ENCODE results near the gene PPP1R3D. TPM values are rescaled to one million over a fixed set of nuclear protein-coding genes. Genes with fewer than 3 reads are reported as not detected.

Gene PPP1R3D
- total and polyA plus RNA-seq, 9 of the 15 experiments (the other 6 are each of a cell fraction or from before 2014, with no cell fraction given): 0.35 to 3.3 (median 1.8) TPM

DNA sequence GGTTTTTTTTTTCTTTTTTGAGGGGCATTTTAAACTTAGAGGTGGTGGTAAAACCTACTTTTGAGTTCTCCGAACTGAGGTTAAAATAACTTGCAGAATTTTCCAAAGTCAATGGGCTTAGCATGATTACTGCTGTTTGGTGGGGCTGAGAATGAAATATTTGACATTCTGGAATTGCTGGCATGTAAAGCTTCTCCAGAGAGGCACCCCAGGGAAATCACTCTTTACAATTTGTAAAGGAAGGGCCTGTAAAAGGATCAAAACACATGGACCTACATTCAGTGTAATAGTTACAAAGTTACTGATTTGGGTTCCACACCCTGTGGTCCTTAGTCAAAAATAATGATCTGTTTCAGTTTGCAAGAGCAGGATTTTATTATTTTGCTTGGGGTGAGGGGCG, 5.6 kb upstream of the PPP1R3D start:
- Histone ChIP-seq H3K9me1 (ENCODE audit: control insufficient read depth, insufficient read depth, low read length) (no peaks in the 10 kb centered on the region), H3K9me3 (replicated peaks; ENCODE audit: control insufficient read depth, insufficient read depth, low read depth, low read length) (no peaks in the 10 kb centered on the region), H3K27ac (ENCODE audit: extremely low read depth, low read depth, low read length) (no peak overlapping the region), H3K4me1 (replicated peaks in 1 of 2; ENCODE audit: control insufficient read depth in 2 of 2, insufficient read depth in 2 of 2, low read length in 2 of 2) (peaks cover 0 to 18% of the 10 kb centered on the region in 2 experiments; a peak in 2 of 5 replicates), H2AFZ (ENCODE audit: low read depth, low read length) (no peak overlapping the region), H3K4me3 (no peak overlapping the region), H3K9ac (ENCODE audit: insufficient read depth in 1 of 2, low read depth in 2 of 2, low read length in 2 of 2) (no peak overlapping the region), H3K4me2 (ENCODE audit: insufficient read depth, low read length) (no peak overlapping the region), H4K20me1 (replicated peaks; ENCODE audit: control insufficient read depth, insufficient read depth, low read length) (no peaks in the 10 kb centered on the region), H3K36me3 (ENCODE audit: control insufficient read depth, insufficient read depth, low read length) (peaks cover 30% of the 10 kb centered on the region; the same call in 1 of the 3 replicates), H3K79me2 (ENCODE audit: control insufficient read depth, insufficient read depth, low read length) (peaks cover 12% of the 10 kb centered on the region), H3K27me3 (ENCODE audit: control insufficient read depth in 2 of 2, insufficient read depth in 2 of 2, low read length in 2 of 2) (no peaks in the 10 kb centered on the region)
- CTCF ChIA-PET (ENCODE audit: low intra/inter-chr PET ratio): interaction anchor here (0.6 kb wide), 1 partner anchor 1175 kb away, joined by 3 read pairs; no protein-coding TSS in a partner anchor
- no TSS peak for BruUV-seq (replicated peaks)
- ATAC-seq (no peak), DNase-seq (ENCODE audit: extremely low read depth in 1 of 4, low spot score in 3 of 4) (no peak), FAIRE-seq (no peak)
- WGBS (ENCODE audit: insufficient coverage, low coverage, missing lambda C conversion rate): 77% methylated on average over 2 of the region's 2 CpGs
- in situ Hi-C loops (cut with MboI) (no loop called here), intact Hi-C loops (cut with micrococcal nuclease) (no loop called here)
- POLR2A ChIA-PET: interaction anchor here (0.7 kb wide), 1 partner anchor 1321 kb away, joined by 6 read pairs; no protein-coding TSS in a partner anchor
- no peak for TF ChIP-seq MAFG (tag; conservative IDR thresholded peaks at IDR 0.05)
- TF ChIP-seq, protein P1, sequence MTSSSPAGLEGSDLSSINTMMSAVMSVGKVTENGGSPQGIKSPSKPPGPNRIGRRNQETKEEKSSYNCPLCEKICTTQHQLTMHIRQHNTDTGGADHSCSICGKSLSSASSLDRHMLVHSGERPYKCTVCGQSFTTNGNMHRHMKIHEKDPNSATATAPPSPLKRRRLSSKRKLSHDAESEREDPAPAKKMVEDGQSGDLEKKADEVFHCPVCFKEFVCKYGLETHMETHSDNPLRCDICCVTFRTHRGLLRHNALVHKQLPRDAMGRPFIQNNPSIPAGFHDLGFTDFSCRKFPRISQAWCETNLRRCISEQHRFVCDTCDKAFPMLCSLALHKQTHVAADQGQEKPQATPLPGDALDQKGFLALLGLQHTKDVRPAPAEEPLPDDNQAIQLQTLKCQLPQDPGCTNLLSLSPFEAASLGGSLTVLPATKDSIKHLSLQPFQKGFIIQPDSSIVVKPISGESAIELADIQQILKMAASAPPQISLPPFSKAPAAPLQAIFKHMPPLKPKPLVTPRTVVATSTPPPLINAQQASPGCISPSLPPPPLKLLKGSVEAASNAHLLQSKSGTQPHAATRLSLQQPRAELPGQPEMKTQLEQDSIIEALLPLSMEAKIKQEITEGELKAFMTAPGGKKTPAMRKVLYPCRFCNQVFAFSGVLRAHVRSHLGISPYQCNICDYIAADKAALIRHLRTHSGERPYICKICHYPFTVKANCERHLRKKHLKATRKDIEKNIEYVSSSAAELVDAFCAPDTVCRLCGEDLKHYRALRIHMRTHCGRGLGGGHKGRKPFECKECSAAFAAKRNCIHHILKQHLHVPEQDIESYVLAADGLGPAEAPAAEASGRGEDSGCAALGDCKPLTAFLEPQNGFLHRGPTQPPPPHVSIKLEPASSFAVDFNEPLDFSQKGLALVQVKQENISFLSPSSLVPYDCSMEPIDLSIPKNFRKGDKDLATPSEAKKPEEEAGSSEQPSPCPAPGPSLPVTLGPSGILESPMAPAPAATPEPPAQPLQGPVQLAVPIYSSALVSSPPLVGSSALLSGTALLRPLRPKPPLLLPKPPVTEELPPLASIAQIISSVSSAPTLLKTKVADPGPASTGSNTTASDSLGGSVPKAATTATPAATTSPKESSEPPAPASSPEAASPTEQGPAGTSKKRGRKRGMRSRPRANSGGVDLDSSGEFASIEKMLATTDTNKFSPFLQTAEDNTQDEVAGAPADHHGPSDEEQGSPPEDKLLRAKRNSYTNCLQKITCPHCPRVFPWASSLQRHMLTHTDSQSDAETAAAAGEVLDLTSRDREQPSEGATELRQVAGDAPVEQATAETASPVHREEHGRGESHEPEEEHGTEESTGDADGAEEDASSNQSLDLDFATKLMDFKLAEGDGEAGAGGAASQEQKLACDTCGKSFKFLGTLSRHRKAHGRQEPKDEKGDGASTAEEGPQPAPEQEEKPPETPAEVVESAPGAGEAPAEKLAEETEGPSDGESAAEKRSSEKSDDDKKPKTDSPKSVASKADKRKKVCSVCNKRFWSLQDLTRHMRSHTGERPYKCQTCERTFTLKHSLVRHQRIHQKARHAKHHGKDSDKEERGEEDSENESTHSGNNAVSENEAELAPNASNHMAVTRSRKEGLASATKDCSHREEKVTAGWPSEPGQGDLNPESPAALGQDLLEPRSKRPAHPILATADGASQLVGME (CRISPR knock-in tag; IDR thresholded peaks at IDR 0.05): no peak
- TF ChIP-seq FOXK2 (conservative IDR thresholded peaks at IDR 0.05 in 1 of 2, IDR thresholded peaks at IDR 0.05 in 1 of 2; ENCODE audit: low read depth in 2 of 2): no peak
- TF ChIP-seq HDAC2 (IDR thresholded peaks at IDR 0.05): no peak
- no peak for TF ChIP-seq SIX5 (IDR thresholded peaks at IDR 0.05; ENCODE audit: borderline replicate concordance in 1 of 2, insufficient read depth in 1 of 2, low read depth in 1 of 2, low read length in 2 of 2)
- TF ChIP-seq, protein P2, sequence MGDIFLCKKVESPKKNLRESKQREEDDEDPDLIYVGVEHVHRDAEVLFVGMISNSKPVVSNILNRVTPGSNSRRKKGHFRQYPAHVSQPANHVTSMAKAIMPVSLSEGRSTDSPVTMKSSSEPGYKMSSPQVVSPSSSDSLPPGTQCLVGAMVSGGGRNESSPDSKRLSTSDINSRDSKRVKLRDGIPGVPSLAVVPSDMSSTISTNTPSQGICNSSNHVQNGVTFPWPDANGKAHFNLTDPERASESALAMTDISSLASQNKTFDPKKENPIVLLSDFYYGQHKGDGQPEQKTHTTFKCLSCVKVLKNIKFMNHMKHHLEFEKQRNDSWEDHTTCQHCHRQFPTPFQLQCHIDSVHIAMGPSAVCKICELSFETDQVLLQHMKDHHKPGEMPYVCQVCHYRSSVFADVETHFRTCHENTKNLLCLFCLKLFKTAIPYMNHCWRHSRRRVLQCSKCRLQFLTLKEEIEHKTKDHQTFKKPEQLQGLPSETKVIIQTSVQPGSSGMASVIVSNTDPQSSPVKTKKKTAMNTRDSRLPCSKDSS (IDR thresholded peaks at IDR 0.05; ENCODE audit: low read depth, partially characterized antibody): no peak
- no peak for TF ChIP-seq ZNF707 (CRISPR knock-in tag; conservative IDR thresholded peaks at IDR 0.05)
- TF ChIP-seq SRF (CRISPR knock-in tag; IDR thresholded peaks at IDR 0.05): no peak
- TF ChIP-seq MCM7 (IDR thresholded peaks at IDR 0.05): no peak
- no peak for TF ChIP-seq HMG20B (CRISPR knock-in tag; IDR thresholded peaks at IDR 0.05)
- TF ChIP-seq, protein P3, sequence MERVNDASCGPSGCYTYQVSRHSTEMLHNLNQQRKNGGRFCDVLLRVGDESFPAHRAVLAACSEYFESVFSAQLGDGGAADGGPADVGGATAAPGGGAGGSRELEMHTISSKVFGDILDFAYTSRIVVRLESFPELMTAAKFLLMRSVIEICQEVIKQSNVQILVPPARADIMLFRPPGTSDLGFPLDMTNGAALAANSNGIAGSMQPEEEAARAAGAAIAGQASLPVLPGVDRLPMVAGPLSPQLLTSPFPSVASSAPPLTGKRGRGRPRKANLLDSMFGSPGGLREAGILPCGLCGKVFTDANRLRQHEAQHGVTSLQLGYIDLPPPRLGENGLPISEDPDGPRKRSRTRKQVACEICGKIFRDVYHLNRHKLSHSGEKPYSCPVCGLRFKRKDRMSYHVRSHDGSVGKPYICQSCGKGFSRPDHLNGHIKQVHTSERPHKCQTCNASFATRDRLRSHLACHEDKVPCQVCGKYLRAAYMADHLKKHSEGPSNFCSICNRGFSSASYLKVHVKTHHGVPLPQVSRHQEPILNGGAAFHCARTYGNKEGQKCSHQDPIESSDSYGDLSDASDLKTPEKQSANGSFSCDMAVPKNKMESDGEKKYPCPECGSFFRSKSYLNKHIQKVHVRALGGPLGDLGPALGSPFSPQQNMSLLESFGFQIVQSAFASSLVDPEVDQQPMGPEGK (CRISPR knock-in tag; IDR thresholded peaks at IDR 0.05; ENCODE audit: borderline replicate concordance): no peak
- TF ChIP-seq CCNT2 (IDR thresholded peaks at IDR 0.05; ENCODE audit: borderline replicate concordance, extremely low read depth, insufficient read length, low read depth, low read length): no peak
